NOMO-1 treated with dmso at 0.1 percent for 144 hours (cell line): ENCODE measurements around the gene HORMAD2.

Experiments
- DNase-seq: peaks from one replicate; lab custom pipeline; 2025; ENCODE audit not compliant: unreplicated experiment; lab: John Stamatoyannopoulos, UW

HORMAD2 gene

GRCh38 chr22:30079952-30080533 is at the start of gene HORMAD2:
Gene HORMAD2 (plus strand): TSS chr22:30080464. CDS start chr22:30093953, 13,489 bp downstream.
- DNase-seq: no peak

GRCh38 chr22:30031328-30031727 is 48.9 kb upstream of the HORMAD2 start:
- no peak for DNase-seq

GRCh38 chr22:30031764-30032455 is 48.4 kb upstream of the HORMAD2 start:
- no peak for DNase-seq

- peak; percentile 52 for DNase-seq
These were observed 47.1 kb upstream of the HORMAD2 start for GRCh38 chr22:30033137-30033536.

- DNase-seq: no peak
These were observed 46.4 kb upstream of the HORMAD2 start for GRCh38 chr22:30033901-30034300.

GRCh38 chr22:30036656-30037055 is 43.6 kb upstream of the HORMAD2 start:
- DNase-seq: no peak

GRCh38 chr22:30038219-30038618 is 42.0 kb upstream of the HORMAD2 start:
- no peak for DNase-seq

GRCh38 chr22:30040499-30041260 is 39.6 kb upstream of the HORMAD2 start:
- no peak for DNase-seq

GRCh38 chr22:30041475-30041874 is 38.8 kb upstream of the HORMAD2 start:
- no peak for DNase-seq

GRCh38 chr22:30041881-30042280 is 38.4 kb upstream of the HORMAD2 start:
- DNase-seq: no peak

GRCh38 chr22:30043161-30043560 is 37.1 kb upstream of the HORMAD2 start:
- no peak for DNase-seq

GRCh38 chr22:30044369-30044768 is 35.9 kb upstream of the HORMAD2 start:
- DNase-seq: no peak

- no peak for DNase-seq
These were observed 35.3 kb upstream of the HORMAD2 start for GRCh38 chr22:30044881-30045493.

GRCh38 chr22:30045494-30045887 is 34.8 kb upstream of the HORMAD2 start:
- DNase-seq: no peak

- no peak for DNase-seq
These were observed 34.2 kb upstream of the HORMAD2 start for GRCh38 chr22:30045901-30046715.

GRCh38 chr22:30046716-30047363 is 33.4 kb upstream of the HORMAD2 start:
- no peak for DNase-seq

GRCh38 chr22:30047364-30047738 is 32.9 kb upstream of the HORMAD2 start:
- peak; percentile 67 for DNase-seq

GRCh38 chr22:30048681-30049080 is 31.6 kb upstream of the HORMAD2 start:
- DNase-seq: no peak

- DNase-seq: no peak
These were observed 26.0 kb upstream of the HORMAD2 start for GRCh38 chr22:30054067-30054763.

- DNase-seq: no peak
These were observed 25.5 kb upstream of the HORMAD2 start for GRCh38 chr22:30054764-30055069.
